Measurements from ENCODE around the gene CUEDC1.
A peak's percentile ranks its signal among the peaks of the same experiment; 100 is the strongest.

The CUEDC1 gene

DNA sequence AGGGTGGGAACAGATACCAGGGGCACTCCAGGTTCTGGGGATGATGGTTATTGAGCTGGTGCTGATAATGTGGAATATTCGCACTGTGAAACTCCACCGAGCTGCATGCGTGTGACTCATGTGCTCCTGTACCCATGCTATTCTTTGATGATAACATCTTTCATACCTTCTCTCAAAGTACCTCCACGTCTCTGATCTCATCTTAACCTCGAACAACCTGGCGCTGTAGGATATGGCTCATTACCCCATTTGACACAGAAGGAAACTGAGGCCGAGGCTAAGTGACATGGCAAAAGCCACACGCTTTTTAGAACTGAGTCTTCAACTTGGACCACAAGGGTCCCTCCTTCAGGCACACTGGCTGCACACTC, 75.1 kb downstream of the CUEDC1 start:
- TF ChIP-seq, protein P1, sequence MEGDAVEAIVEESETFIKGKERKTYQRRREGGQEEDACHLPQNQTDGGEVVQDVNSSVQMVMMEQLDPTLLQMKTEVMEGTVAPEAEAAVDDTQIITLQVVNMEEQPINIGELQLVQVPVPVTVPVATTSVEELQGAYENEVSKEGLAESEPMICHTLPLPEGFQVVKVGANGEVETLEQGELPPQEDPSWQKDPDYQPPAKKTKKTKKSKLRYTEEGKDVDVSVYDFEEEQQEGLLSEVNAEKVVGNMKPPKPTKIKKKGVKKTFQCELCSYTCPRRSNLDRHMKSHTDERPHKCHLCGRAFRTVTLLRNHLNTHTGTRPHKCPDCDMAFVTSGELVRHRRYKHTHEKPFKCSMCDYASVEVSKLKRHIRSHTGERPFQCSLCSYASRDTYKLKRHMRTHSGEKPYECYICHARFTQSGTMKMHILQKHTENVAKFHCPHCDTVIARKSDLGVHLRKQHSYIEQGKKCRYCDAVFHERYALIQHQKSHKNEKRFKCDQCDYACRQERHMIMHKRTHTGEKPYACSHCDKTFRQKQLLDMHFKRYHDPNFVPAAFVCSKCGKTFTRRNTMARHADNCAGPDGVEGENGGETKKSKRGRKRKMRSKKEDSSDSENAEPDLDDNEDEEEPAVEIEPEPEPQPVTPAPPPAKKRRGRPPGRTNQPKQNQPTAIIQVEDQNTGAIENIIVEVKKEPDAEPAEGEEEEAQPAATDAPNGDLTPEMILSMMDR (IDR thresholded peaks at IDR 0.05), result no peak
- H3K4me1 ChIP-seq, result peaks cover 3 to 65% (median 55%) of the 10 kb centered on the region in 4 donors
- peaks cover 13 to 40% (median 23%) of the 10 kb centered on the region in 3 donors for H3K36me3 ChIP-seq
- peak overlapping the region; percentile 43 to 69 for H3K27ac ChIP-seq
- no peaks in the 10 kb centered on the region for H3K9me3 ChIP-seq
- no peaks in the 10 kb centered on the region for H3K27me3 ChIP-seq
- intact Hi-C loops (cut with DNase I; ENCODE audit: low total_unique reads), result no loop called here
- no peak overlapping the region for H3K4me3 ChIP-seq
- no peak for DNase-seq

- TF ChIP-seq, protein P1 (IDR thresholded peaks at IDR 0.05), result no peak
- Histone ChIP-seq H3K4me3 (no peak overlapping the region), H3K9me3 (no peaks in the 10 kb centered on the region), H3K4me1 (peaks cover 3 to 70% (median 60%) of the 10 kb centered on the region in 4 donors), H3K36me3 (peaks cover 8 to 35% (median 18%) of the 10 kb centered on the region in 3 donors), H3K27me3 (no peaks in the 10 kb centered on the region), H3K27ac (peak overlapping the region; percentile 43 to 69)
- intact Hi-C loops (cut with DNase I; ENCODE audit: low total_unique reads), result no loop called here
- no peak for DNase-seq
These were observed 75.7 kb downstream of the CUEDC1 start for GRCh38 chr17:57879437-57880085.

GRCh38 chr17:57877803-57878377, 77.3 kb downstream of the CUEDC1 start:
- Histone ChIP-seq H3K27ac (peak overlapping the region in 1 of 2 donors; percentile 69), H3K4me3 (no peak overlapping the region), H3K4me1 (peaks cover 7 to 86% (median 77%) of the 10 kb centered on the region in 4 donors), H3K9me3 (no peaks in the 10 kb centered on the region), H3K36me3 (peaks cover 5 to 25% (median 14%) of the 10 kb centered on the region in 3 donors), H3K27me3 (no peaks in the 10 kb centered on the region)
- DNase-seq, result no peak
- intact Hi-C loops (cut with DNase I; ENCODE audit: low total_unique reads), result no loop called here
- TF ChIP-seq, protein P1 (IDR thresholded peaks at IDR 0.05), result no peak

GRCh38 chr17:57876866-57877237, 78.4 kb downstream of the CUEDC1 start:
- DNase-seq, result no peak
- Histone ChIP-seq H3K36me3 (peaks cover 10 to 31% (median 25%) of the 10 kb centered on the region in 3 donors), H3K27ac (peak overlapping the region; percentile 79 to 84), H3K4me1 (peaks cover 7 to 83% (median 74%) of the 10 kb centered on the region in 4 donors), H3K9me3 (no peaks in the 10 kb centered on the region), H3K4me3 (no peak overlapping the region), H3K27me3 (no peaks in the 10 kb centered on the region)
- intact Hi-C loops (cut with DNase I; ENCODE audit: low total_unique reads), result no loop called here
- TF ChIP-seq, protein P1 (IDR thresholded peaks at IDR 0.05), result no peak

DNA sequence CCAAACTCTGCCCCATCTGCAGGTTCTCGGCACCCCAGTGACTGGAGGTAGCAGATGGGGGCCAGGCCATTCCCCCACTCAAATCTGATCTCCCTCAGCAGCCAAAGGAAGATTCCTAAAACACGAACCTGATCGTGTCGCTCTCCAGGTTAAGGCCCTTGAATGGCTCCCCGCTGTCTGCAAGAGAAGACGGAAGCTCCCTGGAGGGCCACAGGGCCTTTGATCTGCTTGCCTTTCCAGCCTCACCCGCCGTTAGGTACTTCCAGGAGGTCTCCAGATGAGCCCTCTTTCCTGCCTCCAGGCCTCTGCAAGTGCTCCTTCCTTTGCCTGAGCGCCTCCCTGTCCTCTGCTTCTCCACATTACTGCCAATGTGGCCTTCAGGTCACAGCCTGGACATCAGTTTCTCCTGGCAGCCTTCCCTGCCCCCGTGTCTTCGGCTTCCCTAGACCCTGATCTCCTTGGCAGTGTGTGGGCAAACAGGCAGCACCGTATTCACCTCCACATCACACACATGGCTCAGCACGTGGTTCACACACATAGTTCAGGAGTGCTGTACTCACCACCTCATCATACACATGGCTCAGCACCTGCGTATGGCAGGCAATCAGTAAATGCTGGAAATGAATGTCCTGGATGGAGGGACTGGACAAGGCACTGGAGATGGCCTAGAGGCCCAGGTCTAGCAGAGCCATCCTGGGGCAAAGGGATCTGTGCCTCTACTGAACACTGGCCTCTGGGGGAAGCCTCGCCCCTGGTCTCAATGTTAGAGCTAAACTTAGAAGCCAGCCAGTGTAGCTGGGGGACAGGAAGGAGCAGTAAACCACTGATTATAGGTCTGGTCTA, 79.0 kb downstream of the CUEDC1 start:
- no peak for DNase-seq
- peaks cover 7 to 76% (median 68%) of the 10 kb centered on the region in 4 donors for H3K4me1 ChIP-seq

More for the DNA sequence above, 79.0 kb downstream of the CUEDC1 start:
- TF ChIP-seq, protein P1 (IDR thresholded peaks at IDR 0.05), result no peak
- H3K27me3 ChIP-seq, result no peaks in the 10 kb centered on the region
- intact Hi-C loops (cut with DNase I; ENCODE audit: low total_unique reads), result no loop called here
- no peak overlapping the region for H3K4me3 ChIP-seq
- peak overlapping the region; percentile 79 to 84 for H3K27ac ChIP-seq
- H3K36me3 ChIP-seq, result peaks cover 11 to 33% (median 29%) of the 10 kb centered on the region in 3 donors
- H3K9me3 ChIP-seq, result no peaks in the 10 kb centered on the region
